H9 (cell line): ENCODE measurements around the gene ICOSLG. TPM values are rescaled to one million over a fixed set of nuclear protein-coding genes. Genes with fewer than 3 reads are reported as not detected.

Experiments
- DNase-seq: peaks from one replicate; pipeline ENCODE4 v3.0.0-alpha.2; 2017
- H2AFZ ChIP-seq: one replicate; pipeline ENCODE4 v1.6.1; 2013; ENCODE audit warnings: mild to moderate bottlenecking, low read length, control low read depth, moderate library complexity
- H2AK5ac ChIP-seq: 2 replicates; pipeline ENCODE4 v1.6.1; 2013; ENCODE audit warnings: low read length, control low read depth, mixed read lengths; ENCODE audit not compliant: insufficient read length
- H2BK120ac ChIP-seq: one replicate; pipeline ENCODE4 v1.6.1; 2013; ENCODE audit warnings: low read depth, mild to moderate bottlenecking, low read length, control low read depth, inconsistent platforms; ENCODE audit not compliant: poor library complexity, severe bottlenecking
- H2BK12ac ChIP-seq: 2 replicates; pipeline ENCODE4 v1.6.1; 2013; ENCODE audit warnings: low read length, control low read depth, mixed read lengths, low read depth; ENCODE audit not compliant: insufficient read length
- H2BK15ac ChIP-seq: 2 replicates; pipeline ENCODE4 v1.6.1; 2013; ENCODE audit warnings: low read depth, low read length, control low read depth
- H2BK20ac ChIP-seq: one replicate; pipeline ENCODE4 v1.6.1; 2013; ENCODE audit warnings: low read depth, mild to moderate bottlenecking, low read length, control low read depth, inconsistent platforms; ENCODE audit not compliant: poor library complexity, severe bottlenecking
- H2BK5ac ChIP-seq: 2 replicates; pipeline ENCODE4 v1.6.1; 2013; ENCODE audit warnings: low read length, control low read depth, mixed read lengths; ENCODE audit not compliant: insufficient read length
- H3K14ac ChIP-seq: 2 replicates; pipeline ENCODE4 v1.6.1; 2013; ENCODE audit warnings: low read length, control low read depth; ENCODE audit not compliant: insufficient read depth
- H3K18ac ChIP-seq: 2 replicates; pipeline ENCODE4 v1.6.1; 2013; ENCODE audit warnings: low read depth, mild to moderate bottlenecking, mixed read lengths, low read length, control low read depth; ENCODE audit not compliant: insufficient read length
- H3K23ac ChIP-seq: 2 replicates; pipeline ENCODE4 v1.6.1; 2013; ENCODE audit warnings: low read length, control low read depth, mixed read lengths, low read depth; ENCODE audit not compliant: insufficient read length
- H3K23me2 ChIP-seq: 2 replicates; pipeline ENCODE4 v1.6.1; 2013; ENCODE audit warnings: low read depth, mild to moderate bottlenecking, mixed read lengths, low read length, control low read depth; ENCODE audit not compliant: insufficient read length, poor library complexity, severe bottlenecking
- H3K27ac ChIP-seq: 2 replicates; pipeline ENCODE4 v1.5.1; 2013; ENCODE audit warnings: low read length, control low read depth, mixed read lengths, low read depth; ENCODE audit not compliant: insufficient read length
- H3K27me3 ChIP-seq: 2 replicates; pipeline ENCODE4 v1.6.1; 2013; ENCODE audit warnings: low read length, control low read depth, inconsistent platforms; ENCODE audit not compliant: insufficient read depth
- H3K4ac ChIP-seq: 2 replicates; pipeline ENCODE4 v1.6.1; 2013; ENCODE audit warnings: low read depth, mild to moderate bottlenecking, control low read depth, inconsistent platforms, low read length, moderate library complexity
- H3K4me1 ChIP-seq: 2 replicates; pipeline ENCODE4 v1.6.1; 2013; ENCODE audit warnings: low read length, control low read depth, inconsistent platforms; ENCODE audit not compliant: insufficient read depth
- H3K4me2 ChIP-seq: 2 replicates; pipeline ENCODE4 v1.6.1; 2013; ENCODE audit warnings: low read length, control low read depth, mixed read lengths; ENCODE audit not compliant: insufficient read length, insufficient read depth
- H3K56ac ChIP-seq: 2 replicates; pipeline ENCODE4 v1.6.1; 2013; ENCODE audit warnings: low read depth, mild to moderate bottlenecking, mixed read lengths, low read length, control low read depth; ENCODE audit not compliant: insufficient read length
- H3K79me1 ChIP-seq: 2 replicates; pipeline ENCODE4 v1.6.1; 2013; ENCODE audit warnings: low read depth, mild to moderate bottlenecking, moderate library complexity, low read length, control low read depth, inconsistent platforms; ENCODE audit not compliant: insufficient read depth, poor library complexity, severe bottlenecking
- H3K79me2 ChIP-seq: 2 replicates; pipeline ENCODE4 v1.6.1; 2013; ENCODE audit warnings: low read length, control low read depth, inconsistent platforms; ENCODE audit not compliant: insufficient read depth
- H3K9ac ChIP-seq: 2 replicates; pipeline ENCODE4 v1.6.1; 2013; ENCODE audit warnings: low read length, control low read depth, mixed read lengths; ENCODE audit not compliant: insufficient read length; ENCODE audit errors: extremely low read depth
- H3K9me3 ChIP-seq: one replicate; pipeline ENCODE4 v1.6.1; 2013; ENCODE audit warnings: low read depth, low read length, inconsistent platforms; ENCODE audit not compliant: control insufficient read depth
- H3T11ph ChIP-seq: one replicate; pipeline ENCODE4 v1.6.1; 2013; ENCODE audit warnings: mild to moderate bottlenecking, low read length, control low read depth, inconsistent platforms
- H4K20me1 ChIP-seq: one replicate; pipeline ENCODE4 v1.6.1; 2013; ENCODE audit not compliant: control insufficient read depth, insufficient read length, insufficient read depth
- H4K5ac ChIP-seq: 2 replicates; pipeline ENCODE4 v1.6.1; 2013; ENCODE audit warnings: low read depth, mild to moderate bottlenecking, mixed read lengths, low read length, control low read depth; ENCODE audit not compliant: insufficient read length
- H4K8ac ChIP-seq: replicated peaks from 2 replicates; pipeline ENCODE4 v1.6.1; 2013; ENCODE audit warnings: low read length, control low read depth, mixed read lengths, low read depth; ENCODE audit not compliant: insufficient read length
- H4K91ac ChIP-seq: 2 replicates; pipeline ENCODE4 v1.6.1; 2013; ENCODE audit warnings: low read depth, mild to moderate bottlenecking, moderate library complexity, mixed read lengths, low read length, control low read depth; ENCODE audit not compliant: insufficient read length
- H3K27ac Mint-ChIP-seq, 3 experiments: 2 replicates in 2 of 3; 3 replicates in 1 of 3; pipeline ENCODE4 v1.8.0; 2020 to 2021; ENCODE audit warnings: mixed read lengths in 3 of 3, mild to moderate bottlenecking in 1 of 3, moderate library complexity in 1 of 3
- H3K27me3 Mint-ChIP-seq: 2 replicates; pipeline ENCODE4 v1.8.0; 2021; ENCODE audit warnings: low read depth, mild to moderate bottlenecking, moderate library complexity, mixed read lengths
- H3K36me3 Mint-ChIP-seq, 3 experiments: 2 replicates in 2 of 3; 3 replicates in 1 of 3; pipeline ENCODE4 v1.8.0; 2020 to 2021; ENCODE audit warnings: low read depth in 3 of 3, mixed read lengths in 3 of 3; ENCODE audit not compliant: insufficient read depth in 1 of 3
- H3K4me1 Mint-ChIP-seq, 2 experiments: 2 replicates each; pipeline ENCODE4 v1.8.0; 2020; ENCODE audit warnings: mixed read lengths in 2 of 2
- H3K4me3 Mint-ChIP-seq, 2 experiments: 2 replicates in 1 of 2; 3 replicates in 1 of 2; pipeline ENCODE4 v1.8.0; 2020 to 2021; ENCODE audit warnings: mild to moderate bottlenecking in 2 of 2, mixed read lengths in 2 of 2, moderate library complexity in 1 of 2
- H3K9me3 Mint-ChIP-seq, 2 experiments: 2 replicates in 1 of 2; 3 replicates in 1 of 2; pipeline ENCODE4 v1.8.0; 2020; ENCODE audit warnings: mild to moderate bottlenecking in 2 of 2, mixed read lengths in 2 of 2, moderate library complexity in 1 of 2
- CTCF ChIP-seq: fragments of 200-600 bp; sonication (generic); conservative IDR thresholded peaks from 3 replicates; pipeline ENCODE4 v1.8.0; 2021; ENCODE audit warnings: antibody characterized with exemption, mild to moderate bottlenecking
- WGBS: extraction: QIAGEN DNeasy Blood & Tissue Kit; methylation state at CpG from one replicate; pipeline ENCODE4 v1.1.7; 2013; ENCODE audit warnings: missing lambda C conversion rate, low lambda C conversion rate, mixed read lengths; ENCODE audit not compliant: insufficient read length; ENCODE audit errors: extremely low coverage; 5-methylcytosine and 5-hydroxymethylcytosine counted together
- total RNA-seq: library from RNA; stranded (reverse); gene quantifications from 2 replicates; pipeline ENCODE4 v1.2.1, GENCODE V29; 2021

Gene ICOSLG
- total RNA-seq, 1 experiment from 2014 or later = 6.8 TPM

DNA sequence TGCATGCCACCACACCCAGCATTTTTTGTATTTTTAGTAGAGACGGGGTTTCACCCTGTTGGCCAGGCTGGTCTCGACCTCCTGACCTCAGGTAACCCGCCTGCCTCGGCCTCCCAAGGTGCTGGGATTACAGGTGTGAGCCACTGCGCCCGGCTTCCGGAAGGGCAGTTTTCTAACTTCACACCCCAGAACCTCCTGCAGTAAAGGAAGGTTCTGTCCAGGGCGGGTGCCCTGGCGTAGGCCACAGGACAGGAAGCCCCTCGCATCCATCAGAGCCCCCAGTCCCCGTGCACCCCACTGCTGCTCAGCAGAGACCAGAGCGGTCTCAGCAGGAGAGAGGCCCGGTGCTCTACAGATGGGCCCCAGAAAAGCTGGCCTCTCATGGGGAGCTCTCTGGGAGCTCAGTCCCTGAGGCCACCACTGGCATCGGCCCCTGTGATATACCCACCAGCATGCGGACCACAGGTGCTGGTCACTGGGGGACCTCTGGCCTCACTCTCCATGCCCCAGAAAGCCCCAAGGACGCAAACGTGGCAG lies 25.1 kb upstream of the ICOSLG start:
- Histone ChIP-seq H3K79me2 (no peaks in the 10 kb centered on the region), H3K27me3 (no peaks in the 10 kb centered on the region), H2BK15ac (no peak overlapping the region), H4K20me1 (no peaks in the 10 kb centered on the region), H4K5ac (no peak overlapping the region), H3T11ph (no peak overlapping the region), H3K4ac (no peak overlapping the region), H2BK12ac (no peak overlapping the region), H3K23ac (no peak overlapping the region), H3K9me3 (no peaks in the 10 kb centered on the region), H2AK5ac (no peak overlapping the region), H3K79me1 (no peaks in the 10 kb centered on the region), H3K4me2 (no peak overlapping the region), H3K23me2 (no peaks in the 10 kb centered on the region), H2AFZ (no peak overlapping the region), H4K8ac (no peak overlapping the region), H2BK20ac (no peak overlapping the region), H3K9ac (no peak overlapping the region), H3K4me1 (no peaks in the 10 kb centered on the region; the same call in 1 of the 2 replicates), H2BK120ac (no peak overlapping the region), H3K14ac (no peak overlapping the region), H4K91ac (no peak overlapping the region), H3K27ac (no peak overlapping the region), H2BK5ac (no peak overlapping the region), H3K18ac (no peak overlapping the region), H3K56ac (no peak overlapping the region)
- DNase-seq = no peak
- no peak for TF ChIP-seq CTCF
- no CpG with 5 or more reads among the region's 17 CpGs for WGBS
- Mint-ChIP-seq H3K36me3 (no peaks in the 10 kb centered on the region), H3K27ac (no peak overlapping the region), H3K9me3 (no peaks in the 10 kb centered on the region), H3K4me1 (peaks cover 5 to 8% of the 10 kb centered on the region in 2 experiments), H3K27me3 (no peaks in the 10 kb centered on the region), H3K4me3 (no peak overlapping the region)
